HepG2 (cell line): ENCODE data around the gene AQP6. TPM values are rescaled to one million over a fixed set of nuclear protein-coding genes. Genes with fewer than 3 reads are reported as not detected.

Source experiments
- ATAC-seq: fragments of 200-7000 bp; cut with Tn5 transposase; 3 replicates; pipeline ENCODE4 v1.9.1; 2020; ENCODE audit warnings: mild to moderate bottlenecking, moderate library complexity
- BruUV-seq: library from RNA; stranded (reverse); fragments of 400-500 nt; replicated peaks from 2 replicates; lab custom pipeline; 2021; lab: Mats Ljungman, UMichigan
- CTCF ChIA-PET: fragments of 300-600 bp; formaldehyde crosslinking; extraction: SDS; loops from one replicate; lab custom pipeline; 2021; ENCODE audit warnings: low total read pairs, inconsistent platforms, low intra/inter-chr PET ratio; lab: Yijun Ruan, JAX
- POLR2A ChIA-PET: fragments of 350-600 bp; sonication (Branson Sonifier 250); formaldehyde crosslinking; loops from one replicate; lab custom pipeline; 2020; ENCODE audit warnings: antibody characterized with exemption, inconsistent platforms; lab: Yijun Ruan, JAX
- DNase-seq: peaks from one replicate; pipeline ENCODE4 v3.0.0-alpha.2; 2015; ENCODE audit warnings: low spot score
- FAIRE-seq: peaks from 3 replicates; lab custom pipeline; 2011; peaks lifted over from hg19 to GRCh38; lab: Jason Lieb, UNC
- H2AFZ ChIP-seq: one replicate; pipeline ENCODE4 v1.6.1; 2011; ENCODE audit warnings: low read length, inconsistent platforms
- H3K27ac ChIP-seq: fragments of 300-600 bp; 3 replicates; pipeline ENCODE4 v1.8.0; 2011; ENCODE audit warnings: mixed run types, mild to moderate bottlenecking, mixed read lengths, low read length, inconsistent platforms; ENCODE audit not compliant: insufficient read depth; ENCODE audit errors: extremely low read length
- H3K27me3 ChIP-seq, 2 experiments: fragments of 200-600 bp in 1 of 2; 2 replicates in 1 of 2; 3 replicates in 1 of 2; pipeline versions ENCODE4 v1.6.0 to v1.8.0; 2011; ENCODE audit warnings: low read length in 2 of 2, mild to moderate bottlenecking in 2 of 2, moderate library complexity in 2 of 2, inconsistent platforms in 1 of 2; ENCODE audit not compliant: insufficient read depth in 2 of 2, control insufficient read depth in 1 of 2
- H3K36me3 ChIP-seq, 2 experiments: fragments of 200-600 bp in 1 of 2; replicated peaks in 1 of 2; 2 replicates in 1 of 2; 3 replicates in 1 of 2; pipeline versions ENCODE4 v1.5.1 to v1.8.0; 2011; ENCODE audit warnings: low read length in 2 of 2, inconsistent platforms in 1 of 2; ENCODE audit not compliant: insufficient read depth in 2 of 2, control insufficient read depth in 1 of 2
- H3K4me1 ChIP-seq: 2 replicates; pipeline ENCODE4 v1.5.1; 2012; ENCODE audit warnings: low read length, inconsistent platforms; ENCODE audit not compliant: insufficient read depth
- H3K4me2 ChIP-seq: 2 replicates; pipeline ENCODE4 v1.6.0; 2011; ENCODE audit warnings: low read depth, low read length, inconsistent platforms
- H3K4me3 ChIP-seq, 3 experiments: fragments of 200-600 bp in 1 of 3; sonication (generic), shearing (Covaris generic) in 1 of 3; replicated peaks in 1 of 3; 2 replicates each; pipeline ENCODE4 v1.5.1; 2011 to 2016; ENCODE audit warnings: low read length in 3 of 3, inconsistent platforms in 2 of 3, low read depth in 2 of 3, mild to moderate bottlenecking in 2 of 3, control low read depth in 1 of 3, mixed read lengths in 1 of 3; ENCODE audit not compliant: insufficient read depth in 1 of 3
- H3K79me2 ChIP-seq: one replicate; pipeline ENCODE4 v1.6.1; 2011; ENCODE audit warnings: low read length, inconsistent platforms; ENCODE audit not compliant: insufficient read depth
- H3K9ac ChIP-seq: 2 replicates; pipeline ENCODE4 v1.6.0; 2011; ENCODE audit warnings: mild to moderate bottlenecking, low read depth, low read length, inconsistent platforms; ENCODE audit not compliant: insufficient read depth
- H3K9me3 ChIP-seq: 2 replicates; pipeline ENCODE4 v1.5.1; 2012; ENCODE audit warnings: mild to moderate bottlenecking, low read length
- H4K20me1 ChIP-seq: 2 replicates; pipeline ENCODE4 v1.6.0; 2011; ENCODE audit warnings: inconsistent platforms, mild to moderate bottlenecking, low read length, moderate library complexity; ENCODE audit not compliant: insufficient read depth
- ELF4 ChIP-seq: sonication (generic); formaldehyde crosslinking; IDR thresholded peaks from 2 replicates; pipeline ENCODE4 v1.5.0; 2020; ENCODE audit warnings: missing genetic modification reagents, mild to moderate bottlenecking, moderate library complexity, borderline replicate concordance
- KMT2A ChIP-seq: sonication (generic); formaldehyde crosslinking; IDR thresholded peaks from 2 replicates; pipeline ENCODE4 v1.4.0; 2020; ENCODE audit warnings: missing genetic modification reagents
- RXRB ChIP-seq: IDR thresholded peaks from 2 replicates; pipeline ENCODE4 v1.6.1; 2016; ENCODE audit warnings: borderline replicate concordance, missing genetic modification reagents, missing compliant biosample characterization
- TAF1 ChIP-seq: sonication (generic); formaldehyde crosslinking; IDR thresholded peaks from 2 replicates; pipeline ENCODE4 v1.4.0; 2020; ENCODE audit warnings: missing genetic modification reagents
- TBX2 ChIP-seq: sonication (generic); formaldehyde crosslinking; IDR thresholded peaks from 2 replicates; pipeline ENCODE4 v1.5.0; 2020; ENCODE audit warnings: missing genetic modification reagents, mild to moderate bottlenecking, borderline replicate concordance
- ZIK1 ChIP-seq: sonication (generic); formaldehyde crosslinking; IDR thresholded peaks from 2 replicates; pipeline ENCODE4 v1.5.0; 2020; ENCODE audit warnings: mild to moderate bottlenecking, low read depth, missing genetic modification reagents, borderline replicate concordance
- ZNF121 ChIP-seq: sonication (generic); formaldehyde crosslinking; IDR thresholded peaks from 2 replicates; pipeline ENCODE4 v1.5.0; 2020; ENCODE audit warnings: mild to moderate bottlenecking, missing genetic modification reagents
- WGBS: methylation state at CpG from one replicate; pipeline ENCODE4 v1.1.6; 2017; ENCODE audit warnings: low lambda C conversion rate; 5-methylcytosine and 5-hydroxymethylcytosine counted together
- in situ Hi-C: cut with HindIII; loops from 2 replicates; pipeline ENCODE4 v1.10.0; 2017; ENCODE audit warnings: low pct_unique_long_range_greater_than_20kb; ENCODE audit not compliant: extremely low pct_ligation_motif_present
- intact Hi-C: fragments of 100-400 bp; cut with micrococcal nuclease; formaldehyde crosslinking; loops from one replicate; pipeline ENCODE4 v1.10.0; 2022; ENCODE audit not compliant: unreplicated experiment
- polyA plus RNA-seq, 8 experiments: library from polyadenylated mRNA; depleted of rRNA in 3 of 8; stranded (reverse) in 7 of 8; unstranded in 1 of 8; fragments of >200 nt; fragmentation: Illumina TruSeq in 4 of 8; extraction: Trizol in 4 of 8; gene quantifications; 2 replicates each; pipeline versions ENCODE4 v1.2.1 to v1.2.3, GENCODE V29; 2011 to 2016; ENCODE audit warnings: low read depth in 4 of 8, missing spikeins in 1 of 8, mixed read lengths in 1 of 8; ENCODE audit not compliant: insufficient read depth in 1 of 8
- total RNA-seq, 5 experiments: library from RNA; depleted of rRNA; stranded (reverse); fragments of >200 nt; fragmentation: Illumina TruSeq; extraction: Trizol; gene quantifications; 2 replicates each; pipeline ENCODE4 v1.2.3, GENCODE V29; 2016; ENCODE audit warnings: low read depth in 1 of 5

Gene AQP6
- total and polyA plus RNA-seq, 2 of the 13 experiments (the other 11 are each of a cell fraction or from before 2014, with no cell fraction given): 0.32 to 1.3 TPM

DNA sequence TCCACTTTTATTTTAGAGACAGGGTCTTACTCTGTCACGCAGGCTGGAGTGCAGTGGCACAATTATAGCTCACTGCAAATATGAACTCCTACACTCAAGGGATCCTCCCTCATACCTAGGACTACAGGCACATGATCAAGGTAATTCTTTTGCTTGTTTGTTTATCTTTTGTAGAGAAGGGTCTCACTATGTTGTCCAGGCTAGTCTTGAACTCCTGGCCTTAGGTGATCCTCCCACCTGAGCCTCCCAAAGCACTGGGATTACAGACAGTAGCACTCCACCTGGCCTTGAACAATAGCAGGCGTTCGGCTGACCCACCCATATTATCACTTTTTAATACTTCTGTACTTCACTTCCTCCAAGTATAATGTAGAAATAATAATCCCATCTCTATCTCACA lies 53.9 kb downstream of the AQP6 start:
- CTCF ChIA-PET: no interaction called here
- Histone ChIP-seq H3K4me3 (no peak overlapping the region), H4K20me1 (no peaks in the 10 kb centered on the region), H3K4me2 (no peak overlapping the region), H2AFZ (no peak overlapping the region), H3K9me3 (no peaks in the 10 kb centered on the region), H3K9ac (no peak overlapping the region), H3K36me3 (no peaks in the 10 kb centered on the region), H3K27me3 (no peaks in the 10 kb centered on the region; a peak in 1 of 5 replicates), H3K27ac (no peak overlapping the region), H3K4me1 (peaks cover 52% of the 10 kb centered on the region), H3K79me2 (peaks cover 33% of the 10 kb centered on the region)
- DNase-seq (no peak), FAIRE-seq (no peak), ATAC-seq (no peak)
- POLR2A ChIA-PET: no interaction called here
- intact Hi-C loops (no loop called here), in situ Hi-C loops (no loop called here)
- 94% methylated on average over 3 of the region's 3 CpGs for WGBS
- TF ChIP-seq TAF1 (CRISPR knock-in tag) (no peak), TBX2 (CRISPR knock-in tag) (no peak), RXRB (CRISPR knock-in tag) (no peak), ELF4 (CRISPR knock-in tag) (no peak), ZNF121 (CRISPR knock-in tag) (peak; percentile 88), ZIK1 (CRISPR knock-in tag) (no peak), KMT2A (no peak)
- no TSS peak for BruUV-seq

Other genes with a start within 250 kb of the AQP6 start
- 220 and 412 TPM in 2 replicates for gene TMBIM6, start 231.4 kb upstream of the AQP6 start, total RNA-seq (2016; rRNA removed; fragmentation: Illumina TruSeq; extraction: Trizol)
- 445 and 468 TPM in 2 replicates for gene TMBIM6, start 231.4 kb upstream of the AQP6 start, polyA plus RNA-seq (2011; rRNA removed)
- gene NCKAP5L, start 144.5 kb upstream of the AQP6 start, total RNA-seq (2016; rRNA removed; fragmentation: Illumina TruSeq; extraction: Trizol): 5.9 and 9.0 TPM in 2 replicates
- gene NCKAP5L, start 144.5 kb upstream of the AQP6 start, polyA plus RNA-seq (2011; rRNA removed): 4.1 and 5.5 TPM in 2 replicates
- gene BCDIN3D, start 129.8 kb upstream of the AQP6 start, total RNA-seq (2016; rRNA removed; fragmentation: Illumina TruSeq; extraction: Trizol): 1.8 and 2.5 TPM in 2 replicates
- 2.0 and 2.2 TPM in 2 replicates for gene BCDIN3D, start 129.8 kb upstream of the AQP6 start, polyA plus RNA-seq (2011; rRNA removed)
- not detected in 2 replicates for gene FAIM2, start 69.0 kb upstream of the AQP6 start, total RNA-seq (2016; rRNA removed; fragmentation: Illumina TruSeq; extraction: Trizol)
- gene FAIM2, start 69.0 kb upstream of the AQP6 start, polyA plus RNA-seq (2011; rRNA removed): not detected in 2 replicates
- gene AQP2, start 22.2 kb upstream of the AQP6 start, total RNA-seq (2016; rRNA removed; fragmentation: Illumina TruSeq; extraction: Trizol): not detected in 2 replicates
- gene AQP2, start 22.2 kb upstream of the AQP6 start, polyA plus RNA-seq (2011; rRNA removed): not detected in 2 replicates
- gene AQP5, start 11.1 kb upstream of the AQP6 start, total RNA-seq (2016; rRNA removed; fragmentation: Illumina TruSeq; extraction: Trizol): not detected in 2 replicates
- gene AQP5, start 11.1 kb upstream of the AQP6 start, polyA plus RNA-seq (2011; rRNA removed): not detected in 2 replicates
- gene RACGAP1, start 52.5 kb downstream of the AQP6 start, total RNA-seq (2016; rRNA removed; fragmentation: Illumina TruSeq; extraction: Trizol): 57.9 and 95.5 TPM in 2 replicates
- 14.0 and 16.7 TPM in 2 replicates for gene RACGAP1, start 52.5 kb downstream of the AQP6 start, polyA plus RNA-seq (2011; rRNA removed)
- gene ASIC1, start 84.6 kb downstream of the AQP6 start, total RNA-seq (2016; rRNA removed; fragmentation: Illumina TruSeq; extraction: Trizol): 0.24 and 0.44 TPM in 2 replicates
- gene ASIC1, start 84.6 kb downstream of the AQP6 start, polyA plus RNA-seq (2011; rRNA removed): 1.3 and 1.5 TPM in 2 replicates
- gene SMARCD1, start 112.4 kb downstream of the AQP6 start, total RNA-seq (2016; rRNA removed; fragmentation: Illumina TruSeq; extraction: Trizol): 54.6 and 64.9 TPM in 2 replicates
- gene SMARCD1, start 112.4 kb downstream of the AQP6 start, polyA plus RNA-seq (2011; rRNA removed): 51.7 and 55.5 TPM in 2 replicates
- gene GPD1, start 131.1 kb downstream of the AQP6 start, total RNA-seq (2016; rRNA removed; fragmentation: Illumina TruSeq; extraction: Trizol): 30.6 and 38.1 TPM in 2 replicates
- 3.7 and 7.2 TPM in 2 replicates for gene GPD1, start 131.1 kb downstream of the AQP6 start, polyA plus RNA-seq (2011; rRNA removed)
- gene COX14, start 139.3 kb downstream of the AQP6 start, total RNA-seq (2016; rRNA removed; fragmentation: Illumina TruSeq; extraction: Trizol): 71.6 and 82.0 TPM in 2 replicates
- gene COX14, start 139.3 kb downstream of the AQP6 start, polyA plus RNA-seq (2011; rRNA removed): 53.0 and 55.0 TPM in 2 replicates
- gene CERS5, start 194.4 kb downstream of the AQP6 start, total RNA-seq (2016; rRNA removed; fragmentation: Illumina TruSeq; extraction: Trizol): 15.3 and 22.3 TPM in 2 replicates
- 37.5 and 48.8 TPM in 2 replicates for gene CERS5, start 194.4 kb downstream of the AQP6 start, polyA plus RNA-seq (2011; rRNA removed)